LHCN-M2 (cell line): ENCODE data around the gene NRM. TPM values are rescaled to one million over a fixed set of nuclear protein-coding genes. Genes with fewer than 3 reads are reported as not detected.
A peak's percentile ranks its signal among the peaks of the same experiment; 100 is the strongest.
"Not testable (repeated sequence)": the region's sequence is repeated elsewhere in the genome, so short reads cannot be mapped to it uniquely, and the experiment has no call there.

Experiments
- DNase-seq: peaks from one replicate; pipeline ENCODE4 v3.0.0-alpha.2; 2012; ENCODE audit warnings: low read depth
- polyA plus RNA-seq: library from polyadenylated mRNA; unstranded; fragments of >200 nt; gene quantifications from one replicate; pipeline ENCODE4 v1.2.1, GENCODE V29; 2012; ENCODE audit warnings: missing spikeins
- total RNA-seq: library from RNA; depleted of rRNA; stranded (reverse); fragments of >200 nt; gene quantifications from 2 replicates; pipeline ENCODE4 v1.2.3, GENCODE V29; 2014; rRNA removed

NRM gene
- total RNA-seq = 19.9 and 27.6 TPM in 2 replicates
- 44.8 TPM for polyA plus RNA-seq

- peak; percentile 89 for DNase-seq
These were observed at the start of gene NRM for GRCh38 chr6:30690403-30691207. Gene NRM (minus strand): TSS chr6:30690984. CDS start chr6:30690974, 10 bp downstream.

GRCh38 chr6:30740540-30740870 is 49.7 kb upstream of the NRM start:
- no peak for DNase-seq

GRCh38 chr6:30738532-30738931 is 47.7 kb upstream of the NRM start:
- DNase-seq = no peak

GRCh38 chr6:30735668-30736314 is 45.0 kb upstream of the NRM start:
- no peak for DNase-seq

- no peak for DNase-seq
These were observed 41.6 kb upstream of the NRM start for GRCh38 chr6:30732237-30732943.

- DNase-seq = no peak
These were observed 40.0 kb upstream of the NRM start for GRCh38 chr6:30730601-30731435.

GRCh38 chr6:30727920-30728553 is 37.3 kb upstream of the NRM start:
- DNase-seq = peak; percentile 71

GRCh38 chr6:30726506-30727413 is 36.0 kb upstream of the NRM start:
- DNase-seq = no peak

- peak; percentile 79 for DNase-seq
These were observed 35.1 kb upstream of the NRM start for GRCh38 chr6:30725713-30726505.

GRCh38 chr6:30724906-30725667 is 34.3 kb upstream of the NRM start:
- DNase-seq = no peak

- DNase-seq = not testable (repeated sequence)
These were observed 33.3 kb upstream of the NRM start for GRCh38 chr6:30723843-30724741.

GRCh38 chr6:30723159-30723842 is 32.5 kb upstream of the NRM start:
- DNase-seq = not testable (repeated sequence)

GRCh38 chr6:30722280-30723112 is 31.7 kb upstream of the NRM start:
- DNase-seq = peak; percentile 78

- DNase-seq = peak; percentile 43
These were observed 31.2 kb upstream of the NRM start for GRCh38 chr6:30722025-30722279.

- DNase-seq = peak; percentile 87
These were observed 30.6 kb upstream of the NRM start for GRCh38 chr6:30721198-30722024.
